ENCODE data around the gene ENTPD1. TPM values are rescaled to one million over a fixed set of nuclear protein-coding genes. Genes with fewer than 3 reads are reported as not detected.
"Not testable (repeated sequence)": the region's sequence is repeated elsewhere in the genome, so short reads cannot be mapped to it uniquely, and the experiment has no call there.

Gene ENTPD1
- total RNA-seq, 1 experiment from 2014 or later: 0.92 TPM

- intact Hi-C loops (cut with micrococcal nuclease; ENCODE audit: unreplicated experiment): no loop called here
- Histone ChIP-seq H3K4me3 (ENCODE audit: low read depth, low read length, poor library complexity, severe bottlenecking) (no peak overlapping the region), H3K36me3 (ENCODE audit: insufficient read depth, low read length, poor library complexity, severe bottlenecking) (no peaks in the 10 kb centered on the region), H3K4me1 (ENCODE audit: insufficient read depth, low read length, poor library complexity, severe bottlenecking) (no peaks in the 10 kb centered on the region), H3K27me3 (replicated peaks; ENCODE audit: insufficient read depth, low read depth, low read length, poor library complexity) (no peaks in the 10 kb centered on the region), H3K27ac (ENCODE audit: low read depth, low read length, poor library complexity, severe bottlenecking) (no peak overlapping the region), H3K9me3 (ENCODE audit: low read depth, low read length, poor library complexity, severe bottlenecking) (no peaks in the 10 kb centered on the region)
- no peak for TF ChIP-seq CTCF (conservative IDR thresholded peaks at IDR 0.05; ENCODE audit: low read depth, low read length)
- TF ChIP-seq EZH2 (IDR thresholded peaks at IDR 0.05; ENCODE audit: borderline replicate concordance, low read depth, low read length, poor library complexity, severe bottlenecking): no peak
- ChIA-PET POLR2A (ENCODE audit: low non-redundant PET) (no interaction called here), CTCF (no interaction called here)
- DNase-seq (ENCODE audit: low spot score): no peak
- BruUV-seq (replicated peaks): no TSS peak
These were observed 44.5 kb upstream of the ENTPD1 start for GRCh38 chr10:95711492-95711891.

- intact Hi-C loops (cut with micrococcal nuclease; ENCODE audit: unreplicated experiment): no loop called here
- Histone ChIP-seq H3K9me3 (ENCODE audit: low read depth, low read length, poor library complexity, severe bottlenecking) (no peaks in the 10 kb centered on the region), H3K4me1 (ENCODE audit: insufficient read depth, low read length, poor library complexity, severe bottlenecking) (no peaks in the 10 kb centered on the region), H3K36me3 (ENCODE audit: insufficient read depth, low read length, poor library complexity, severe bottlenecking) (no peaks in the 10 kb centered on the region), H3K27ac (ENCODE audit: low read depth, low read length, poor library complexity, severe bottlenecking) (no peak overlapping the region), H3K4me3 (ENCODE audit: low read depth, low read length, poor library complexity, severe bottlenecking) (no peak overlapping the region), H3K27me3 (replicated peaks; ENCODE audit: insufficient read depth, low read depth, low read length, poor library complexity) (no peaks in the 10 kb centered on the region)
- DNase-seq (ENCODE audit: low spot score): no peak
- ChIA-PET CTCF (interaction anchor here (0.9 kb wide), 1 partner anchor 23 kb away, joined by 3 read pairs; the partner anchor contains the start of gene TCTN3), POLR2A (ENCODE audit: low non-redundant PET) (no interaction called here)
- no TSS peak for BruUV-seq (replicated peaks)
- no peak for TF ChIP-seq EZH2 (IDR thresholded peaks at IDR 0.05; ENCODE audit: borderline replicate concordance, low read depth, low read length, poor library complexity, severe bottlenecking)
- no peak for TF ChIP-seq CTCF (conservative IDR thresholded peaks at IDR 0.05; ENCODE audit: low read depth, low read length)
These were observed 39.5 kb upstream of the ENTPD1 start for GRCh38 chr10:95716466-95716865.

GRCh38 chr10:95716866-95717265, 39.1 kb upstream of the ENTPD1 start:
- TF ChIP-seq CTCF (conservative IDR thresholded peaks at IDR 0.05; ENCODE audit: low read depth, low read length) (no peak), EZH2 (IDR thresholded peaks at IDR 0.05; ENCODE audit: borderline replicate concordance, low read depth, low read length, poor library complexity, severe bottlenecking) (no peak)
- Histone ChIP-seq H3K36me3 (ENCODE audit: insufficient read depth, low read length, poor library complexity, severe bottlenecking) (no peaks in the 10 kb centered on the region), H3K27ac (ENCODE audit: low read depth, low read length, poor library complexity, severe bottlenecking) (no peak overlapping the region), H3K9me3 (ENCODE audit: low read depth, low read length, poor library complexity, severe bottlenecking) (no peaks in the 10 kb centered on the region), H3K4me3 (ENCODE audit: low read depth, low read length, poor library complexity, severe bottlenecking) (no peak overlapping the region), H3K27me3 (replicated peaks; ENCODE audit: insufficient read depth, low read depth, low read length, poor library complexity) (no peaks in the 10 kb centered on the region), H3K4me1 (ENCODE audit: insufficient read depth, low read length, poor library complexity, severe bottlenecking) (no peaks in the 10 kb centered on the region)
- BruUV-seq (replicated peaks): no TSS peak
- CTCF ChIA-PET: interaction anchor here (0.9 kb wide), 1 partner anchor 23 kb away, joined by 3 read pairs; the partner anchor contains the start of gene TCTN3
- POLR2A ChIA-PET (ENCODE audit: low non-redundant PET): no interaction called here
- intact Hi-C loops (cut with micrococcal nuclease; ENCODE audit: unreplicated experiment): no loop called here
- DNase-seq (ENCODE audit: low spot score): no peak

- H3K4me3 ChIP-seq (ENCODE audit: low read depth, low read length, poor library complexity, severe bottlenecking); intact Hi-C loops (cut with micrococcal nuclease; ENCODE audit: unreplicated experiment); H3K4me1 ChIP-seq (ENCODE audit: insufficient read depth, low read length, poor library complexity, severe bottlenecking); H3K9me3 ChIP-seq (ENCODE audit: low read depth, low read length, poor library complexity, severe bottlenecking); H3K27me3 ChIP-seq (replicated peaks; ENCODE audit: insufficient read depth, low read depth, low read length, poor library complexity); H3K36me3 ChIP-seq (ENCODE audit: insufficient read depth, low read length, poor library complexity, severe bottlenecking); CTCF ChIA-PET; BruUV-seq (replicated peaks); POLR2A ChIA-PET (ENCODE audit: low non-redundant PET); DNase-seq (ENCODE audit: low spot score); H3K27ac ChIP-seq (ENCODE audit: low read depth, low read length, poor library complexity, severe bottlenecking): not testable (repeated sequence)
These were observed 35.2 kb upstream of the ENTPD1 start for GRCh38 chr10:95720745-95721144.

GRCh38 chr10:95722496-95722895, 33.5 kb upstream of the ENTPD1 start:
- H3K36me3 ChIP-seq (ENCODE audit: insufficient read depth, low read length, poor library complexity, severe bottlenecking); DNase-seq (ENCODE audit: low spot score); POLR2A ChIA-PET (ENCODE audit: low non-redundant PET); H3K27ac ChIP-seq (ENCODE audit: low read depth, low read length, poor library complexity, severe bottlenecking); intact Hi-C loops (cut with micrococcal nuclease; ENCODE audit: unreplicated experiment); H3K9me3 ChIP-seq (ENCODE audit: low read depth, low read length, poor library complexity, severe bottlenecking); BruUV-seq (replicated peaks); H3K27me3 ChIP-seq (replicated peaks; ENCODE audit: insufficient read depth, low read depth, low read length, poor library complexity); H3K4me1 ChIP-seq (ENCODE audit: insufficient read depth, low read length, poor library complexity, severe bottlenecking); CTCF ChIA-PET; H3K4me3 ChIP-seq (ENCODE audit: low read depth, low read length, poor library complexity, severe bottlenecking): not testable (repeated sequence)
